NOMO-1 treated with dmso at 0.1 percent for 144 hours (cell line): ENCODE measurements around the gene ELFN2.
"Not testable (repeated sequence)": the region's sequence is repeated elsewhere in the genome, so short reads cannot be mapped to it uniquely, and the experiment has no call there.

Experiments
- DNase-seq: peaks from one replicate; lab custom pipeline; 2025; ENCODE audit not compliant: unreplicated experiment; lab: John Stamatoyannopoulos, UW

Gene ELFN2

GRCh38 chr22:37340331-37341262 is 86.7 kb downstream of the ELFN2 start:
- DNase-seq: no peak

GRCh38 chr22:37338539-37339246 is 88.6 kb downstream of the ELFN2 start:
- DNase-seq: no peak

- DNase-seq: no peak
These were observed 89.9 kb downstream of the ELFN2 start for GRCh38 chr22:37337204-37337943.

GRCh38 chr22:37336579-37336978 is 90.7 kb downstream of the ELFN2 start:
- no peak for DNase-seq

GRCh38 chr22:37335806-37336199 is 91.5 kb downstream of the ELFN2 start:
- no peak for DNase-seq

GRCh38 chr22:37334859-37335805 is 92.1 kb downstream of the ELFN2 start:
- no peak for DNase-seq

GRCh38 chr22:37334461-37334858 is 92.8 kb downstream of the ELFN2 start:
- no peak for DNase-seq

GRCh38 chr22:37333724-37334460 is 93.4 kb downstream of the ELFN2 start:
- no peak for DNase-seq

- no peak for DNase-seq
These were observed 95.3 kb downstream of the ELFN2 start for GRCh38 chr22:37331856-37332536.

GRCh38 chr22:37331034-37331428 is 96.2 kb downstream of the ELFN2 start:
- DNase-seq: no peak

- DNase-seq: peak; percentile 77
These were observed 96.9 kb downstream of the ELFN2 start for GRCh38 chr22:37330200-37331033.

- no peak for DNase-seq
These were observed 97.8 kb downstream of the ELFN2 start for GRCh38 chr22:37329238-37330140.

GRCh38 chr22:37328538-37329237 is 98.6 kb downstream of the ELFN2 start:
- DNase-seq: not testable (repeated sequence)

- no peak for DNase-seq
These were observed 99.3 kb downstream of the ELFN2 start for GRCh38 chr22:37328017-37328416.

GRCh38 chr22:37326726-37327125 is 100.6 kb downstream of the ELFN2 start:
- no peak for DNase-seq

- DNase-seq: no peak
These were observed 102.3 kb downstream of the ELFN2 start for GRCh38 chr22:37325039-37325395.
